MM.1S (cell line): ENCODE results near the gene MPPED1.

Experiments
- CTCF ChIP-seq: fragments of 300-600 bp; sonication (generic); IDR thresholded peaks from 2 replicates; pipeline ENCODE4 v1.5.1; 2016; ENCODE audit warnings: antibody characterized with exemption, low read length, mixed read lengths
- EZH2phosphoT487 ChIP-seq: fragments of 300-600 bp; sonication (generic); IDR thresholded peaks from 2 replicates; pipeline ENCODE4 v1.6.1; 2018; ENCODE audit warnings: antibody characterized with exemption, low read length

DNA sequence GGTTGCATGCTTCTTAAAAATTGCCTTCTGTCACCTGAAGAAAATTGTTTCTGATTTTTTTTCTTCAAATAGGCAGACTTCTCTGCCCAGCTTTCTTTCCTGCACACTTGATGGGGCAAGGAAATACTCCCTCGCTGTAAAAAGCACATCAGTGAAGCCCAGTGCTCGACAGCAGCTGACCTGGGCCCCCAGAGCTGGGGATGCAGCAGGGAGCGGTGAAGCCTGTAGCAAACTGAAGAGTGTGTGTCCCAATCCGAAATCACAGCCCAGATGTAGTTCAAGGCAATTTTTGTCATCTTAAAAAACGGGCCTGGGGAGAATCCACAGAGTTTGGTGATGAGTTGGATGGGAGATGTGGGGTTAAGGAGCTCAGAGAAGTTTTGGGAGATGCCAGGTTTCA lies 27.0 kb upstream of the MPPED1 start:
- no peak for TF ChIP-seq CTCF
- TF ChIP-seq EZH2phosphoT487, result no peak
